ENCODE measurements around the gene UQCC2. TPM values are rescaled to one million over a fixed set of nuclear protein-coding genes. Genes with fewer than 3 reads are reported as not detected.

UQCC2 gene
- total RNA-seq, 1 donor from 2014 or later: 98.8 TPM

GRCh38 chr6:33746036-33746600 is 34.6 kb upstream of the UQCC2 start:
- no peak overlapping the region for H3K4me3 Mint-ChIP-seq
- no peaks in the 10 kb centered on the region for H3K9me3 Mint-ChIP-seq
- no peak for TF ChIP-seq CTCF (conservative IDR thresholded peaks at IDR 0.05)
- peaks cover 53% of the 10 kb centered on the region for H3K4me1 Mint-ChIP-seq (ENCODE audit: unreplicated experiment)
- H3K27me3 Mint-ChIP-seq: peaks cover 3% of the 10 kb centered on the region
- DNase-seq (ENCODE audit: extremely low spot score, unreplicated experiment): no peak
- H3K36me3 Mint-ChIP-seq: no peaks in the 10 kb centered on the region
- H3K27ac Mint-ChIP-seq: no peak overlapping the region

- Mint-ChIP-seq H3K27me3 (peaks cover 3% of the 10 kb centered on the region), H3K4me3 (peak overlapping the region; percentile 73), H3K4me1 (ENCODE audit: unreplicated experiment) (peaks cover 48% of the 10 kb centered on the region), H3K27ac (peak overlapping the region; percentile 63), H3K36me3 (no peaks in the 10 kb centered on the region), H3K9me3 (no peaks in the 10 kb centered on the region)
- TF ChIP-seq CTCF (conservative IDR thresholded peaks at IDR 0.05): no peak
- no peak for DNase-seq (ENCODE audit: extremely low spot score, unreplicated experiment)
These were observed 34.0 kb upstream of the UQCC2 start for GRCh38 chr6:33745548-33745947.

GRCh38 chr6:33744895-33745546 is 33.5 kb upstream of the UQCC2 start:
- Mint-ChIP-seq H3K36me3 (no peaks in the 10 kb centered on the region), H3K27ac (no peak overlapping the region), H3K4me3 (peak overlapping the region; percentile 73), H3K4me1 (ENCODE audit: unreplicated experiment) (peaks cover 43% of the 10 kb centered on the region), H3K27me3 (peaks cover 3% of the 10 kb centered on the region), H3K9me3 (no peaks in the 10 kb centered on the region)
- no peak for TF ChIP-seq CTCF (conservative IDR thresholded peaks at IDR 0.05)
- no peak for DNase-seq (ENCODE audit: extremely low spot score, unreplicated experiment)

- peak overlapping the region; percentile 22 for H3K27ac Mint-ChIP-seq
- peaks cover 3% of the 10 kb centered on the region for H3K27me3 Mint-ChIP-seq
- H3K4me1 Mint-ChIP-seq (ENCODE audit: unreplicated experiment): peaks cover 37% of the 10 kb centered on the region
These were observed 32.7 kb upstream of the UQCC2 start for GRCh38 chr6:33744001-33744848.

GRCh38 chr6:33742837-33743236 is 31.3 kb upstream of the UQCC2 start:
- no peak for DNase-seq (ENCODE audit: extremely low spot score, unreplicated experiment)
- Mint-ChIP-seq H3K27me3 (peaks cover 3% of the 10 kb centered on the region), H3K36me3 (no peaks in the 10 kb centered on the region), H3K4me1 (ENCODE audit: unreplicated experiment) (peaks cover 33% of the 10 kb centered on the region), H3K9me3 (no peaks in the 10 kb centered on the region), H3K27ac (no peak overlapping the region), H3K4me3 (no peak overlapping the region)
- no peak for TF ChIP-seq CTCF (conservative IDR thresholded peaks at IDR 0.05)

More at GRCh38 chr6:33744001-33744848, 32.7 kb upstream of the UQCC2 start:
- no peak for DNase-seq (ENCODE audit: extremely low spot score, unreplicated experiment)
- Mint-ChIP-seq H3K4me3 (peak overlapping the region; percentile 28), H3K36me3 (no peaks in the 10 kb centered on the region), H3K9me3 (no peaks in the 10 kb centered on the region)
- peak; percentile 90 for TF ChIP-seq CTCF (conservative IDR thresholded peaks at IDR 0.05)
